SH-SY5Y (cell line): ENCODE data around the gene FGF11.

Experiments used
- GATA2 ChIP-seq: IDR thresholded peaks from 2 replicates; pipeline ENCODE4 v1.6.1; 2011; ENCODE audit warnings: mild to moderate bottlenecking, low read depth, low read length
- GATA3 ChIP-seq: IDR thresholded peaks from 2 replicates; pipeline ENCODE4 v1.6.1; 2011; ENCODE audit warnings: low read depth, mild to moderate bottlenecking, low read length, moderate library complexity

GRCh38 chr17:7419819-7420610, 19.3 kb upstream of the FGF11 start, which contains the start of gene SPEM1:
- TF ChIP-seq GATA2 (no peak), GATA3 (no peak)
